Endodermal cell (in vitro differentiated cells): Measurements from ENCODE around the gene WDR37. TPM values are rescaled to one million over a fixed set of nuclear protein-coding genes. Genes with fewer than 3 reads are reported as not detected.

Source experiments
- DNase-seq: peaks from one replicate; pipeline ENCODE4 v3.0.0-alpha.2; 2017
- H3K27ac ChIP-seq: 2 replicates; pipeline ENCODE4 v1.5.1; 2013; ENCODE audit warnings: mild to moderate bottlenecking, low read depth, low read length, moderate library complexity
- H3K27me3 ChIP-seq: 2 replicates; pipeline ENCODE4 v1.6.1; 2013; ENCODE audit warnings: mild to moderate bottlenecking, low read length, moderate library complexity; ENCODE audit not compliant: insufficient read depth, control insufficient read depth, poor library complexity, severe bottlenecking
- H3K36me3 ChIP-seq: 2 replicates; pipeline ENCODE4 v1.7.0; 2013; ENCODE audit warnings: mild to moderate bottlenecking, low read length, moderate library complexity; ENCODE audit not compliant: control insufficient read depth, insufficient read depth
- H3K4me1 ChIP-seq: one replicate; pipeline ENCODE4 v1.7.0; 2013; ENCODE audit warnings: low read length; ENCODE audit not compliant: control insufficient read depth, insufficient read depth
- H3K4me3 ChIP-seq: 2 replicates; pipeline ENCODE4 v1.5.1; 2013; ENCODE audit warnings: mild to moderate bottlenecking, low read length, moderate library complexity
- H3K9ac ChIP-seq: 2 replicates; pipeline ENCODE4 v1.6.1; 2013; ENCODE audit warnings: mild to moderate bottlenecking, low read length, moderate library complexity; ENCODE audit not compliant: poor library complexity, severe bottlenecking; ENCODE audit errors: extremely low read depth
- H3K9me3 ChIP-seq: 2 replicates; pipeline ENCODE4 v1.6.1; 2013; ENCODE audit warnings: mild to moderate bottlenecking, low read length, moderate library complexity; ENCODE audit not compliant: control insufficient read depth
- H3K27ac Mint-ChIP-seq: 2 replicates; pipeline ENCODE4 v1.8.0; 2020; ENCODE audit warnings: mixed read lengths
- H3K27me3 Mint-ChIP-seq: 2 replicates; pipeline ENCODE4 v1.8.0; 2021; ENCODE audit warnings: mild to moderate bottlenecking, mixed read lengths; ENCODE audit not compliant: insufficient read depth
- H3K36me3 Mint-ChIP-seq: 2 replicates; pipeline ENCODE4 v1.8.0; 2020; ENCODE audit warnings: low read depth, mixed read lengths
- H3K4me1 Mint-ChIP-seq: 2 replicates; pipeline ENCODE4 v1.8.0; 2020; ENCODE audit warnings: mixed read lengths
- H3K4me3 Mint-ChIP-seq: 2 replicates; pipeline ENCODE4 v1.8.0; 2020; ENCODE audit warnings: mild to moderate bottlenecking, moderate library complexity, mixed read lengths
- H3K9me3 Mint-ChIP-seq: 2 replicates; pipeline ENCODE4 v1.8.0; 2020; ENCODE audit warnings: mild to moderate bottlenecking, mixed read lengths
- CTCF ChIP-seq: fragments of 200-600 bp; sonication (generic); conservative IDR thresholded peaks from 2 replicates; pipeline ENCODE4 v1.5.0; 2021; ENCODE audit warnings: antibody characterized with exemption, mild to moderate bottlenecking
- WGBS, 2 experiments: methylation state at CpG; one replicate each; pipeline versions ENCODE4 v1.1.5 to v1.1.7; 2013; ENCODE audit warnings: missing lambda C conversion rate in 2 of 2, mixed read lengths in 1 of 2; ENCODE audit not compliant: insufficient coverage in 1 of 2, insufficient read length in 1 of 2; 5-methylcytosine and 5-hydroxymethylcytosine counted together
- total RNA-seq, 2 donors: library from RNA; stranded (reverse); fragmentation: NEBNext Ultra II Directional in 1 of 2; extraction: Animal tissue kit (Norgen Biotek cat#: 25700) in 1 of 2; gene quantifications; 2 replicates in 1 of 2; 3 replicates in 1 of 2; pipeline ENCODE4 v1.2.1, GENCODE V29; 2021

WDR37 gene
- total RNA-seq, 2 donors from 2014 or later = 10.7 TPM

GRCh38 chr10:1171182-1171581 is 115.0 kb downstream of the WDR37 start:
- Histone ChIP-seq H3K9ac (no peak overlapping the region), H3K4me3 (no peak overlapping the region), H3K27ac (no peak overlapping the region), H3K9me3 (no peaks in the 10 kb centered on the region), H3K4me1 (no peaks in the 10 kb centered on the region), H3K36me3 (no peaks in the 10 kb centered on the region), H3K27me3 (no peaks in the 10 kb centered on the region)
- no peak for TF ChIP-seq CTCF
- WGBS, 2 experiments = 88% methylated on average over 4 of the region's 4 CpGs; no CpG with 5 or more reads in 1 of the 2 experiments
- DNase-seq = no peak
- H3K36me3 Mint-ChIP-seq = no peaks in the 10 kb centered on the region
- no peaks in the 10 kb centered on the region for H3K27me3 Mint-ChIP-seq
- H3K4me3 Mint-ChIP-seq = no peak overlapping the region
- no peaks in the 10 kb centered on the region for H3K9me3 Mint-ChIP-seq
- H3K27ac Mint-ChIP-seq = no peak overlapping the region
- no peaks in the 10 kb centered on the region for H3K4me1 Mint-ChIP-seq

GRCh38 chr10:1171586-1171985 is 115.4 kb downstream of the WDR37 start:
- WGBS, 2 experiments = 93 to 100% methylated on average over 1 to 9 of the region's 9 CpGs

GRCh38 chr10:1172256-1172984 is 116.2 kb downstream of the WDR37 start:
- H3K27ac Mint-ChIP-seq = no peak overlapping the region

More at GRCh38 chr10:1171586-1171985, 115.4 kb downstream of the WDR37 start:
- Histone ChIP-seq H3K27ac (no peak overlapping the region), H3K9me3 (no peaks in the 10 kb centered on the region), H3K4me1 (no peaks in the 10 kb centered on the region), H3K9ac (no peak overlapping the region), H3K4me3 (no peak overlapping the region), H3K36me3 (no peaks in the 10 kb centered on the region), H3K27me3 (no peaks in the 10 kb centered on the region)
- Mint-ChIP-seq H3K4me3 (no peak overlapping the region), H3K27ac (no peak overlapping the region), H3K4me1 (no peaks in the 10 kb centered on the region), H3K9me3 (no peaks in the 10 kb centered on the region), H3K27me3 (no peaks in the 10 kb centered on the region), H3K36me3 (no peaks in the 10 kb centered on the region)
- TF ChIP-seq CTCF = no peak
- no peak for DNase-seq

More at GRCh38 chr10:1172256-1172984, 116.2 kb downstream of the WDR37 start:
- no peaks in the 10 kb centered on the region for H3K4me1 ChIP-seq
- no peaks in the 10 kb centered on the region for H3K9me3 ChIP-seq
- no peaks in the 10 kb centered on the region for H3K9me3 Mint-ChIP-seq
- no peaks in the 10 kb centered on the region for H3K4me1 Mint-ChIP-seq
- no peaks in the 10 kb centered on the region for H3K36me3 Mint-ChIP-seq
- no peak overlapping the region for H3K4me3 ChIP-seq
- no peaks in the 10 kb centered on the region for H3K27me3 Mint-ChIP-seq
- H3K36me3 ChIP-seq = no peaks in the 10 kb centered on the region
- no peak for DNase-seq
- TF ChIP-seq CTCF = no peak
- H3K27me3 ChIP-seq = no peaks in the 10 kb centered on the region
- no peak overlapping the region for H3K9ac ChIP-seq
- WGBS, 2 experiments = 88 to 91% methylated on average over 6 to 15 of the region's 15 CpGs
- no peak overlapping the region for H3K4me3 Mint-ChIP-seq
- no peak overlapping the region for H3K27ac ChIP-seq
